Measurements from ENCODE around the gene HIP1.
"Not testable (repeated sequence)": the region's sequence is repeated elsewhere in the genome, so short reads cannot be mapped to it uniquely, and the experiment has no call there.

The HIP1 gene

DNA sequence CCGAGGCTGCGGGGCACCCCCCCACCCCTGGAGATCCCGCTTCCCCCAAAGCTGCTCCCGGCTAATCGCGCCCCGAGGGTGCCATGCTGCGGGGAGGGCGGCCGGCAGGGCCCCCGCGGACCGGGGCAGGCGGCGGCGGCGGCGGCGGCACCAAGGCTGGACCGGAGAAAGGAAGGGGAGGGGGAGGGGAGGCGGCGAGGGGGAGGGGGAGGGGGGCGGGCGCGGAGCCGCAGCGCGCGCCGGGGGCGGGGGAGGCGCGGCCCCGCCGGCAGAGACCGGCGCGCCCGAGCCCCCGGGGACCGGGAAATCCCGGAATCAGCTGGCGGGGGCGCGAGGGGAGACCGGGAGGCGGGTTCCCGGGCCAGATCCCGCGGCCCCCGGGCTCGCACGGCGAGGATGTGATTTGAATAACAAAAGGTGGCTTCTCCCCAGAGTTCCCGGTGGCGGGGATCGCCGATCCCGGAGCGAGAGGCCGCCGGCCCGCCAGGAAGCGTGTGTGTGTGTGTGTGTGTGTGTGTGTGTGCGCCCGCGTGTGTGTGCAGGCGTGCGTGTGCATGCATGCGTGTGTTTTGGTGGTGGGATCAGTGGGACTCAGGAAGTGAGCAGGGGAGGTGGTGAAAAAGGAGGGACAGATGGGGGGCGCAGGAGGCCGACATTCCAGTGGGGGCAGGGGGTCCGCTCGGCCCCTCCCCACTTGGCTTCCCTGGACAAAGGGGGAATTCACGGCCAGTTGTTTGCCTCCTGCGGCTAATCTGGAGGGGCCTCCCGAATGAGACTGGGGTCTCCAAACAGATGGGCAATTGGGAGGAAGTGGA lies 99.5 kb downstream of the HIP1 start:
- DNase-seq, result peak; percentile 81

DNA sequence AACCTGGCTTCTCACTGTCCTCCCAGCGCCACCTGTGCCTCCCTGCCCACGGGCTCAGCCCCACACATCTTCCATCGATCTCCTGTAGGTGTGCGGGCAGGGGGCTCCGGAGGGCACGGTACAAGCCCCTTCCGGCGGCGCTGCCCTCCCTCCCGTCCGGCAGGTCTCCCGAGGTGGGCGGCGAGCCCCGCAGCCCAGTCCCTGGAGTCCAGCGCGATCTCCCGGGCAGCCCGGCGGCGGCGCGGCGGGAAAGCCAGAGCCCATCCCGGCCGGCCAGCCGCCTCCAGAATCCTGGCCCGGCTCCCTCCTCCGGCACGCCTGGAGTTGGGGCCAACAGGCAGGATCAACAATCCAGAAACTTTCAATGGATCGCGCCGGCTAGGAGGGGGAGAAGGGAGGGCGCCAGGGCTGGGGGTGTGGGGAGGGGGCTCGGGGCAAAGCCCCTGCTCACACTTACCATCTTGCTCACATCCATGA lies 100.1 kb downstream of the HIP1 start:
- DNase-seq, result peak; percentile 78

DNA sequence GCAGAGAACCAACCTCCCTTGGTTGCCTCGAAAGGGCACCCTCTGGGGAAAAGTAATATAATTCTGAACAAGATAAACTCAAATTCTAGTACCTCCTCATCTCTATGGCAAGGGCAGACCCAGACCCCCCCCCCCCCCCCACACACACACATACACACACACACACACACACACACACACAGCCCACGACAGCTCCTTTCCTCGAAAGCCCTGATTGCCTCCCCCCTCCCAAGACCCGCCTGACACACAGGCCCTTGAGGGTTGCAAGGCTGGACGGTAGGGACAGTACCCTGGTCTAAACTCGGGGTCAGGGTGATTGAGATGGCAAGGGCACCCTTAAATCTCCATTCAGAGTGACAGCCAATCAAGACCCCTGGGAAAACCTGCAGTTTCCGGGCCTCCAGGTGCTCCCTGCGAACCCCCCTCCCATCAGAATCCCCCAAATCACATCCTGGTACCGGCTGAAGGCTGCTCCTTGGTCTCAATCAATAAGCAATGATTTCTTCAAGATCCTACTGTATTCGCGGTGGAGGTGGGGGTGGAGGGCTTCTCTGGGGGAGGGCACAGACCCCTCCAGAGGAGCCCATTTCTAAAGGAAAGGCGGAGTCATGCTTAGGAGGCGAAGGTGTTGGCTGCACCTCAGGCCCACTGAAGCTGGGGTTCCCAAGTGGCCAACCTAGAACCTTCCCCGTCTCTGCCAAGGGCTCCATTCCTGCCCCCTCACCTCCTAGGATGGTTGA lies 100.7 kb downstream of the HIP1 start:
- no peak for DNase-seq

DNA sequence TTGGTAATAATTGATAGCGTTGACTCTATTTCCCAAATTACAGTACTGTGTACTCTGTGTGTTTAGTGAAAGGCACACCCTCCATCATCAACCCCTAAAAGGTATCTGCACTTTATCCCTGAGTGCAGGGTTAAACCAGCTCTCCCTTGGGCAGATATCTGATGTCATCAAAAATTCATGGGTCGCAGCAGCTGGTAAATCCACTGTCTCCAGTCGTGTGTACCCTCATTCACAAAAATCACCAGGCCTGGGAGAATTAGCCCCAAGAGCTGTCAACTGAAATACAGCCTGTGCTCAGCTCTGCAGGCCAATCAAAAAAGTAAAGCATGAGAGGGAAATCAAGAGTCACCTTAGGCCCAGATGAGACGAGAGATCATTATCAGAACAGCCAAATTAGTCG lies 103.7 kb downstream of the HIP1 start:
- no peak for DNase-seq

DNA sequence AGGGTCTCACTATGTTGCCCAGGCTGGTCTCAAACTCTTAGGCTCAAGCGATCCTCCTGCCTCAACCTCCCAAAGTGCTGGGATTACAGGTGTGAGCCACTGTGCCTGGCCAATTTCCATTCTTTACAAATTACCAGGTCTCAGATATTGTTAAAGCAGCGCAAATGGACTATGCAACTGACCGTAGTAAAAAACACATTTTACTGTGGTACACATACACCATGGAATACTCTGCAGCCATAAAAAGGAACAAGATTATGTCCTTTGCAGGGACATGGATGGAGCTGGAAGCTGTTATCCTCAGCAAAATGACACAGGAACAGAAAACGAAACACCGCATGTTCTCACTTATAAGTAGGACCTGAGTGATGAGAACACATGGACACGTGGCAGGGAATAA lies 106.2 kb downstream of the HIP1 start:
- not testable (repeated sequence) for DNase-seq

DNA sequence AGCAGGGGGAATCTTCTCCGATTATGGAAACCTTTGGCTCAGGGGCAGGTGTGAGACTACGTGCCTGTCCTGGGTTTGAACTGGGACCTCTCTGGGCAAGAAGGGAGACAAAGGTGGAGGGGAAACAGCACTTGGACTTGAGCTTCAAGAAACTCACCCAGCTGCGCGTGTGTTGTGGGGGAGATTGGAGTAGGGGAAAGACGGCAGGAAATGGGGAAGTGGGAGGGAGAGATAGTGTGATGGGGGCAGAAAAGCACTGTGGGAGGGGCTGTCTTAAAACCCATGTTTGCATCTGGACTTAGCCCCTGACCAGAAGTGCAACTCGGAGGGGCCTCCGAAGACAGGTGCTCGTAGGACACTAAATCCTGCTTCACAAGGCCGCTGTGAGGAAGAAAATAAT lies 107.0 kb downstream of the HIP1 start:
- DNase-seq, result no peak

DNA sequence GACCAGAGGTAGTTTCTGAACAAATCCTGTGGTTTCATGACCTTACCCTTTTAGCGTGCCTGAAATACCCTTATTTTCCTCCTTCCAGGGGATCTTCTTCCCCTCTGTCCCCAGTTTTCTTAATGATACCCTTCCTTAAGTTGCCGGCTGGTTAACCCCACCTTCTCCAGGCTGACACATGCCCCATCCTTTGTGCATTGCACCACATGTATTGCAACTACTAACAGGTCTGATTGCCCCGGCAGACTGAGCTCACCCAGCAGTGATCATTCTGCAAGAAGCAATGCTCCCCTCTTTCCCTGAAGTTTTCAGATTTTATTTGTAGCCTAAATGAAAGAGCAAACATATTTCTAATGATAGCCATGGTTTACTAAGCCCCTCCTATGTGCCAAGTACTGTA lies 108.2 kb downstream of the HIP1 start:
- no peak for DNase-seq

DNA sequence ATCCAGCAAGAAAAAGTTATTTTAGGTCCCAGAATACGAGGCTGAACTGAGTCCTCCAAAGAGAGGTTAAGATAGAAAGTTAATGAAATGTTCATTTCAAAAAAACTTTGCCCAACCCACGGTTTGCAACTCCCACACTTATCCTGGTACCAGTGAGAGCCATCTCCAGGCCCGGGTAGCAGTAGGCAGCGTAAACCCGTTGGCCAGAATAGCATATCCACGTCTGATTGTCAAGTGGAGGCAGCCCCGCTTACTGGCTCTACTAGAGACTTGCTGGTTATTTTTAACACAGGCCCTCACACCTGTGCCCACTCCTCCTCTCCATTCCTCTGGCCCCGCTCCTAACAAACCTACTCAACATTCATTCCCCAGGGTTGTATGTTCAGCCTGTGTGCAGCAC lies 109.7 kb downstream of the HIP1 start:
- no peak for DNase-seq

DNA sequence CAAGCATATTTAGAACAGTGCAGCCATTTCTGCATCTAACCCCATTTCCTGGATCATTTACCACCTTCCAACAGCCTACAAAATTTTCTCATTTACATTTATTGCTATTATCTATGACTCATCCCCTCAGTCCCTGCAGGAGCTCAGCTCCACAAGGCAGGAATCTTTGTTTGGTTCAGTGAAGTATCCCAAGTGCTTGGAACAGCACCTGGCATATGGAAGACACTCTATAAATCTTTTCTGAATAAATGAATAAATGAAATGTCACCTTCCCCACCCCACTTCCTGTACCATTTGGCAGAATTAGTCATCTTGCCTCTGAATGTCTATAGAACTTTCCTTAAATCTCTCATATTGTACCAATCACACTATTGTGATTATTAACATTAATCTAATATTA lies 110.7 kb downstream of the HIP1 start:
- DNase-seq, result no peak

DNA sequence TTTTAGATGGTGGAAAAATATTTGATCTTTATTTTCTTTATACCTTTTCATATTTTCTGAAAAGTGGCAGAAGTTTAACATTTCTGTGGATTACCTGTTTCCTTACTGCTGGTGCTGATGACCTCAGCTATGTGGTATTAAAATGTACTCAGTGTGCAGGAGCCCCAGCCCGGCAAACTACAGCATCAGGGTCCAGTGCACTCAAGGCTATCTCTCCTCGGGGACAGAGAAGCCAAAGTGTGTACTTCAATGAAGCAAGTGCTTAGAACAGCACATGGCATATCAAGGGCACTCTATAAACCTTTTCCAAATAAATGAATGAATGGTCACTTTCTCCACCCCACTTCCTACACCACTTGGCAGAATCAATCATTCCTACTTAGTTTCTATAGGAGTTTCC lies 111.8 kb downstream of the HIP1 start:
- DNase-seq, result no peak

DNA sequence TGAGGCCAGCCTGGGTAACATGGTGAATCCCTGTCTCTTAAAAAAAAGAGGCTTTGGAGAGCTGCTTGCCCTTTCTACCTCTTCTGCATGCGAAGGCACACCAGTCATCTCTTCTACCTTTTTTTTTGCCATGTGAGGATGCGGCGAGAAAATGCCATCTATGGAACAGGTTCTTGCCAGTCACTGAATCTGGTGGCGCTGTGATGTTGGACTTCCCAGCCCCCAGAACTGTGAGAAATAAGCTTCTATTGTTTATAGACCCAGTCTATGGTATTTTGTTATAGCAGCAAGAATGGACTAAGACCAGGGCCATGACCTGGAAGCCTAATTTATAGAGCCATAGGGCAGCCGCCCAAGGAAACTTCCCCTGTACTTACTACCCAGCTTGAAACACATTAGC lies 112.9 kb downstream of the HIP1 start:
- DNase-seq, result no peak

DNA sequence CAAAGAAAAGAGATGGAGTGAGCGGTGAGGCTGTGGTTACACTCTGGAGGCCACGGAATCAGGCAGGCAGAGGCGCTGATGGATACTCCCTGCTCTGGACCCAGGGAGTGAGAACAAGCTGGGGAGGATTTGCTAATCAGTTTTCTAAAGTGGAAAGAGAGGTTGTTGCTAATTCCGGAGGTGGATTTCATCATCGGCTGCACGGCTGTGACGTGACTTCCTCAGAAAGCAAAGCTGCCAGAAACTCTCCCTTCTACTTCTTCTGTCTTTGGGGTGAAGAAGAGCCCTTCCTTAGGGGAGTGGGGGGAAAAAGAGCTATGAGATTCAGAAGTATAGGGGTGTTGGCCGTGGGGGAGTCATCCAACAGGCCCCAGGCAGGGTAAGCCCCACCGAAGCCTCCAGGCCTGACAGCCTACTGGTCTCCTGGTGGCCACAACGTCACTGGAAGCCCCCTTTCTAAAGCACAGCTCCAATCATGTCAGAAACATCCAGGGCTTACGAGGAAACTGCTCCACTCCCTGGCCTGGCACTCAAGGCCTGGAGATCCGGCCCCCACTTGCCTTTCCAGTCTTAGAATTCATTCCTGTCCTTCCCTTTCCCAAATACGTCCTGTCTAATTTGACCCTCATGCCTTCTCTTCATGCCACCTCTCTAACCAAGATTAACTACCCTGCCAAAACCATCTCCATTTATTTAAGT lies 114.5 kb downstream of the HIP1 start:
- no peak for DNase-seq

DNA sequence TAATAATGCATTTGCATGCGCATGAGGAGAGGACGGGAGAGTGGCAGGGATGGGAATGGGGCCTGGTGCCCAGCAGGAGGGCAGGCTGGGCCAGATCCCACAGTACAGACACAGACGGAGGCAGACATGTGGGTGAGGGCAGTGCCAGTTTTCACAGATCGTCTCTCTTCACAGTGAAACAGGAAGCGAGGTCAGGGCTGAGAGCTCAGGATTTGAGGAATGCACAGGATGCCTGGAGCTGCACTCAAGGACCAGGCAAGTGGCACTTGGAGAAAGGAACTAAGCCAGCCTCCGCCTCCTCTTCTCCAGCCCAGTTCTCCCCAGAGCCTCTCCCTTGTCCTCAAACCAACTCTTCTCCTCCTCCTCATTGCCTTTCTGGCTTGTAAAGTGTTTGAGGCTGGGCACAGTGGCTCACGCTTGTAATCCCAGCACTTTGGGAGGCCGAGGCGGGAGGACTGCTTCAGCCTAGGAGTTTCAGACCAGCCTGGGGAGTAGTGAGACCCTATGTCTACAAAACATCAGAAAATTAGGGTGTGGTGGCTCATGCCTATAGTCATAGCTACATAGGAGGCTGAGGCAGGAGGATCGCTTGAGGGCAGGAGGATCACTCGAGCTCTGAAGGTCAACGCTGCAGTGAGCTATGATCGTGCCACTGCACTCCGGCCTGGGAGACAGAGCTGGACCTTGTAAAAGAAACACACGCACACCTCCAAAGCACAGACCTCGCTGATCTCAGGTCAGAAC lies 115.2 kb downstream of the HIP1 start:
- DNase-seq, result peak; percentile 63

DNA sequence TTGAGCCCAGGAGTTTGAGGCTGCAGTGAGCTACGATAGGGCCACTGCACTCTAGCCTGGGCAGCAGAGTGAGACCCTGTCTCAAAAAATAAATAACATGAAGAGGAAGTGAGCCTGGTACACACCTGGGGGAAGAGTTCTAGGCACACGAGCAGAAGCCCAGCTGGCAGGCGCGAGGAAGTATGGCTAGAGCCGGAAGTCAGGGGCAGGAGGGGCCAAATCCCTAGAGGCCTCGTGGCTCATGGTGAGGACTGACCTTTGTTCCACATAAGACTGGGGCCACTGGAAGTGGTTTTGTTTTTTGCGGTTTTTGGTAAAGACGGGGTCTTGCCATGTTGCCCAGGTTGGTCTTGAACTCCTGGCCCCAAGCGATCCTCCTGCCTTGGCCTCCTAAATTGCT lies 117.6 kb downstream of the HIP1 start:
- no peak for DNase-seq

DNA sequence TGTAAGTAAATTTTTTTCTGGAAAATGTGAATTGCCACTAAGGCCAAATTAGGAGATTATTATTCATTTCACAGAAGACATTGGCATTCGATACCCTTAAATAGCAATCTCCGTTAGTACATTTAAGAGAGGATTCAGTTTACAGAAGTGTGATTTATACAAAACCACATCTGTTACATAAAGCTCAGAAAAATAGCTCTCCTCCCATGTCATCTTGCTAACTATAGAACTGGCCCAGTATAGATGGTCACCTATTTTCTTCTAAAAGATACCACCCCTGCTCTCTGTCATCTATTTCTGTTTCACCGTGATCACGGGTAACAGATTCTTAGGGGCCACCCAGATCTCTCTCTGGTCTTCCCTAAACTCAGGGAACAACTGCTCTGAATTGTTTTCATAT lies 119.1 kb downstream of the HIP1 start:
- DNase-seq, result no peak

DNA sequence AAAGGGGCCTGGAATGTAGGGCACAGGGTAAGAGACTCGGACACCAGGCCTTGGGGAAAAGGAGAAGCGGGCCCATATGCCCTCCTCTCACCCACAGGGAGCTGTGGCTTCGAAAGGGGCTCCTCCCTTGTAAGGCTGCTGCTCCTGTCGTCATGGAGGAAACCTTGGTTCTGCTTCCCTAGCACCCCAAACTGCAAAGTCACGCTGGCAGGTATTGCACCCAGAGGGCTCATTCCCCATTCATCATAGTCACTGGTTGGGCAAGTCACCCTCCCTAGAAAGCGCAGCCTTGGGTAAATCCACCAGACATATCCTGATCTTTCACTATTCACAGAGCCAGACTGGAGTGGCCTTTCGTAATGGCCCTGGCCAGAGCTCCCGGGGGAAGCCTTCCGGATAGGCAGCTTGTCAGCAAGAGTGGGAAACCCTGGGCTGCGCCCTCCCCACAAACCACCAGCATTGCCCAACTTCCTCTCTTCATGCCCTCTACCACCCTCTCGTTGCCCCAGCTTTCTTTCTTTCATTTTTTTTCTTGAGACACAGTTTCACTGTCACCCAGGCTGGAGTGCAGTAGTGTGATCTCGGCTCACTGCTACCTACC lies 121.0 kb downstream of the HIP1 start:
- no peak for DNase-seq

DNA sequence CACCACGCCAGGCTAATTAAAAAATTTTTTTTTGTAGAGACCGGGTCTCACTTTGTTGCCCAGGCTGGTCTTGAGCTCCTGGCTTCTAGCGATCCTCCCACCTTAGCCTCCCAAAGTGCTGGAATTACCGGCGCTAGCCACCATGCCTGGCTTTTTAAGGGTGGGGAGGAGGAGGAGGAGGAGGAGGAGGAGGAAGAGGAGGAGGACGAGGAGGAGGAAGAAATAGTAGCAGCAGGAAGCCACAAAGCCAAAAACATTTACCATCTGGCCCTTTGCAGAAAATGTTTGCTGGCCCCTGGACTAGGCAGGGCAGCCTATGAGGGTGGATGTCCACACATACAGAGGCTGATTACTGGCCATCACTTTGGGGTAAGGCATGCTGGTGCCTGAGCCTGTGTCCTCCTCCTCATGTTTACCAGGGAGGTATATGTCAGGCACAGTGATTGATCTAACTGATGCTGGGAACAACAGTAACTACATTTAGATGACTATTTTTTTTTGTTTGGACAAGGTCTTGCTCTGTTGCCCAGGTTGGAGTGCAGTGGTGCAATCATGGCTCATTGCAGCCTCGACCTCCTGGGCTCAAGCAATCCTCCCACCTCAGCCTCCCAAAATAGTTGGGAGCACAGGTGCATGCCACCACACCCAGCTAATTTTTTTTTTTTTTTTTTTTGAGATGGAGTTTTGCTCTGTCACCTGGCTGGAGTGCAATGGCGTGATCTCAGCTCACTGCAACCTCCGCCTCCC lies 122.1 kb downstream of the HIP1 start:
- no peak for DNase-seq

DNA sequence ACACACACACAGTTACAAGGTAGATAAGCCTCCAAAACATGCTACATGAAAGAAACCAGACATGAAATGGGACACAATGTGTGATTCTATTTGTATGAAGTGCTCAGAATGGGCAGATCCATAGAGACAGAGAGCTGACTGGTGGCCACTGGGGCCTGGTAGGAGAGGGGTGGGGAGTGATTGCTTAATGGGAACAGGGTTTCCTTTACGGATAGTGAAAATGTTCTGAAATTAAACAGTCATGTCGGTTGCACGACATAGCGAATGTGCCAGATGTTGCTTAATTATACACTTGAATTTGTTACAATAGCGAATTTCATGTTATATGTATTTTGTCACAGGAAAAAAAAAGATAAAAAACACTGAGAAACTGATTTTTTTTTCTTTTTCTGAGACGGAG lies 124.3 kb downstream of the HIP1 start:
- no peak for DNase-seq

DNA sequence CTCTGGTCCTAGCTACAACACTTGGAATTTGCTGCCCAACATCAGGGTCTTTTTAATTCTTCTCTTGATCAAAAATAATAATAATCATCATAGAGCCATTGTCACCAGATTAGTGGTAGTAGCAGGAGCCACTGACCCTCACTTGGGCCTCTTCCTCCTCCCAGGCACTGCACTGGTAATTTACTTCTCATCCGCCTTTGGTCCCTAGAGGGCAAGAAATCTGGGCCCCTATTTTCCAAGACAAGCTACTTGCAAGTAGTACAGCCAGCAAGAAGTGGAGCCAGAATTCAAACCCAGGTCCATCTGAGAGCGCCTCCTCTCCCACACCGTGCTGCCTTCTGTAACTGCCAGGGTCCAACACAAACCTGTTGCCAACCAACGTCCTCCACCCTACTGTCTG lies 125.4 kb downstream of the HIP1 start:
- DNase-seq, result no peak

DNA sequence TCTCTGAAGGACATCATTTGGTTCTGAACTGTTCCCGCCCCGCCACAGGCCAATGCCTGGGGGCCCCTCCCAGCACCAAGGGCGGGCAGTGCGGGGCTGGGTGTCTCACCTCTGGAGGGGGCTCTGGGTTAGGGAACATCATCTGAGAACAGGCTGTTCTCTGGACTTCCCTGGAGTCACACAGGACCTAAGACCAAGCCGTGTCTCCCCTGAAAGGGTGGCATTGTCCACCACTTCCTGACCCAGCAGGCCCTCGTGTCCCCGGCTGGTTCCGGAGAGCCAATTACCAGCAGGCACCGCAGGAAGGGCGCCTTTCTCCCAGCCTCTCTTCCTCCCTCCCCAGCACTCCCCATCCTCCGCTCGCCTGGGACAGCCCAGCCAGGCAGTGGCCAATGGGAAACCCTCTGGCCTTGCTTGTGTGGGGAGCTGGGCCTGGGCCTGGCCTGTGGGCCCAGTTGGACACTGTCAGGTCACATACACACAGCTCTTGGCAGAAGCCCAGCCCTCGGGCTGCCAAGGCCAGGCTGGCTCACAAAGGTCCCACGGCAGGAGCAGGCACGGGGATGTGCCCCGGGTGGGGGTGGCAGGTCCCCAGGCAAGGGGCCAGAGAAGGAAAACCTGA lies 127.1 kb downstream of the HIP1 start:
- DNase-seq, result peak; percentile 92

DNA sequence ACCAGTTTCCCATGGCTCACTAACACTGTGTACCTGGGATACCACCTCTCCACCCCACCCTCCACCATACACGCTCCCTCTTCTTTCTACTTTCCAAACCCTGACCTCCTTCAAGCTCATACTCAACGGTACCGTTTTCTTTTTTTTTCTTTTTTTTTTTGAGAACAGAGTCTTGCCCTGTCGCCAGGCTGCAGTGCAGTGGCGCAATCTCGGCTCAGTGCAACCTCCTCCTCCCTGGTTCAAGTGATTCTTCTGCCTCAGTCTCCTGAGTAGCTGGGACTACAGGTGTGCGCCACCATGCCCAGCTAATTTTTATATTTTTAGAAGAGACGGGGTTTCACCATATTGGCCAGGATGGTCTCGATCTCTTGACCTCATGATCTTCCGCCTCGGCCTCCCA lies 129.3 kb downstream of the HIP1 start:
- not testable (repeated sequence) for DNase-seq
